Loucy (cell line): ENCODE data around the gene AGT.

Source experiments
- CTCF ChIP-seq: fragments of 200-600 bp; sonication (generic); conservative IDR thresholded peaks from 2 replicates; pipeline ENCODE4 v1.5.1; 2014; ENCODE audit warnings: mild to moderate bottlenecking, antibody characterized with exemption, low read length
- EZH2phosphoT487 ChIP-seq: fragments of 200-600 bp; IDR thresholded peaks from 2 replicates; pipeline ENCODE4 v1.6.1; 2018; ENCODE audit warnings: antibody characterized with exemption, mild to moderate bottlenecking, moderate library complexity, borderline replicate concordance

GRCh38 chr1:230708631-230709580 lies 5.0 kb downstream of the AGT start:
- TF ChIP-seq CTCF = no peak
- TF ChIP-seq EZH2phosphoT487 = no peak
